Lower lobe of right lung (tissue), 2 donors: ENCODE measurements around the gene NKIRAS2. TPM values are rescaled to one million over a fixed set of nuclear protein-coding genes. Genes with fewer than 3 reads are reported as not detected.

Experiments
- ATAC-seq, 2 donors: fragments of 200-7000 bp; cut with Tn5 transposase; one replicate each; pipeline ENCODE4 v1.9.1; 2020 to 2022; ENCODE audit warnings: mild to moderate bottlenecking in 2 of 2, moderate library complexity in 2 of 2
- DNase-seq: peaks from one replicate; pipeline ENCODE4 v3.0.0-alpha.2; 2020
- H3K27ac ChIP-seq: fragments of 200-600 bp; one replicate; pipeline ENCODE4 v1.8.0; 2022
- H3K27me3 ChIP-seq: fragments of 200-600 bp; one replicate; pipeline ENCODE4 v1.8.0; 2022; ENCODE audit warnings: low read depth
- H3K36me3 ChIP-seq: fragments of 200-600 bp; one replicate; pipeline ENCODE4 v1.8.0; 2022; ENCODE audit warnings: mild to moderate bottlenecking
- H3K4me1 ChIP-seq: fragments of 200-600 bp; one replicate; pipeline ENCODE4 v1.8.0; 2022
- H3K4me3 ChIP-seq: fragments of 200-600 bp; one replicate; pipeline ENCODE4 v1.8.0; 2022; ENCODE audit warnings: mild to moderate bottlenecking
- H3K9me3 ChIP-seq: fragments of 200-600 bp; one replicate; pipeline ENCODE4 v1.8.0; 2022
- intact Hi-C: fragments of 100-400 bp; cut with DNase I; formaldehyde crosslinking; loops from one replicate; pipeline ENCODE4 v1.11.0; 2022
- total RNA-seq: library from RNA; stranded (reverse); fragmentation: NEBNext Ultra II Directional; extraction: Animal tissue kit (Norgen Biotek cat#: 25700); gene quantifications from one replicate; pipeline ENCODE4 v1.2.1, GENCODE V29; 2021
- TF ChIP-seq, protein P1 (sequence below): fragments of 200-600 bp; IDR thresholded peaks from one replicate; pipeline ENCODE4 v1.8.0; 2022; ENCODE audit warnings: antibody characterized with exemption, mild to moderate bottlenecking
- donor health status: DM: no; HTN: yes; CAD: no; lungs with severe emphysema.

Gene NKIRAS2
- total RNA-seq, 1 donor from 2014 or later, result 27.1 TPM

DNA sequence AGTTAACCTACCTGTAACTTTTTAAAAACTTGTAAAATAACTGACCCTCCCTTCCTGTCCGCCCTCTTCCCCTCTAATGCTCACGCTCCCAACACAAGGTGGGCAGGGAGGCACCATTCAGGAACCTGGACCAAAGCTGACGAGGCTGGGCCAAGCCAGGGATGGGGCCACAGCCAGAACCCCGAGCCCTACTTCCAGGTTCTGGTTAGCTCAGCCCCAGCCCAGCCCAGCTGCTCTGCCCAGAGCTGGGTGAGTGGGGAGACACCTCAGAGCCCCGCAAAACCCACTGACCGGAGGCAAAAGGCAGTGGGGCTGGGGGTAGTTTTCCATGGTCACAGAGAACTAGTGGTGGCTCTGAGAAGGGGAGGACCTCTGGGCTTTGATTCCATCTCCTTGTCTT, 45.9 kb upstream of the NKIRAS2 start:
- Histone ChIP-seq H3K9me3 (no peaks in the 10 kb centered on the region), H3K4me1 (peaks cover 13% of the 10 kb centered on the region), H3K27ac (no peak overlapping the region), H3K4me3 (no peak overlapping the region), H3K27me3 (no peaks in the 10 kb centered on the region), H3K36me3 (peaks cover 80% of the 10 kb centered on the region)
- ATAC-seq (no peak), DNase-seq (no peak)
- intact Hi-C loops, result no loop called here
- TF ChIP-seq, protein P1, sequence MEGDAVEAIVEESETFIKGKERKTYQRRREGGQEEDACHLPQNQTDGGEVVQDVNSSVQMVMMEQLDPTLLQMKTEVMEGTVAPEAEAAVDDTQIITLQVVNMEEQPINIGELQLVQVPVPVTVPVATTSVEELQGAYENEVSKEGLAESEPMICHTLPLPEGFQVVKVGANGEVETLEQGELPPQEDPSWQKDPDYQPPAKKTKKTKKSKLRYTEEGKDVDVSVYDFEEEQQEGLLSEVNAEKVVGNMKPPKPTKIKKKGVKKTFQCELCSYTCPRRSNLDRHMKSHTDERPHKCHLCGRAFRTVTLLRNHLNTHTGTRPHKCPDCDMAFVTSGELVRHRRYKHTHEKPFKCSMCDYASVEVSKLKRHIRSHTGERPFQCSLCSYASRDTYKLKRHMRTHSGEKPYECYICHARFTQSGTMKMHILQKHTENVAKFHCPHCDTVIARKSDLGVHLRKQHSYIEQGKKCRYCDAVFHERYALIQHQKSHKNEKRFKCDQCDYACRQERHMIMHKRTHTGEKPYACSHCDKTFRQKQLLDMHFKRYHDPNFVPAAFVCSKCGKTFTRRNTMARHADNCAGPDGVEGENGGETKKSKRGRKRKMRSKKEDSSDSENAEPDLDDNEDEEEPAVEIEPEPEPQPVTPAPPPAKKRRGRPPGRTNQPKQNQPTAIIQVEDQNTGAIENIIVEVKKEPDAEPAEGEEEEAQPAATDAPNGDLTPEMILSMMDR, result no peak

DNA sequence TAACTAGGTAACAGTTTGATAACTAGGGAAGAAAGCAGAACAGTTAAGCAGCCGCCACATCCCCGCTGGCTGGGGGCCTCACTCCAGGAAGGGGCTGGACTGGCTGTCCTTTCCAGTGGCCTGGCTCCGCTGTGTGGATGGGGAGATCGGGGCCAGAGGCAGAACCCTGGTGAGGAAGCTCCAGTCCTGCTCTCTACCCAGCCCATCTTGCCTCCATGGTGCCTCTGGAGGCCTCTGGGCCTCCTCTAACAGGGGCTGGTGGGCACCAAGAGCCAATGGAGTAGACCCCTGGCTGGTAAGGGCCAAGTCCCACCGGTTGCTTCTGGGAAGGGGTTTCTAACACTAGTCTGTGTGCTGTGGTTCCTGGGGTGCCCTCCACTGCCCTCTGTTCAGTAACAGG, 45.2 kb upstream of the NKIRAS2 start:
- TF ChIP-seq, protein P1, result no peak
- DNase-seq (no peak), ATAC-seq (peak in 1 of 2 donors; percentile 3)
- H3K36me3 ChIP-seq, result peaks cover 79% of the 10 kb centered on the region
- no peak overlapping the region for H3K27ac ChIP-seq
- H3K9me3 ChIP-seq, result no peaks in the 10 kb centered on the region
- H3K4me3 ChIP-seq, result no peak overlapping the region
- H3K4me1 ChIP-seq, result peaks cover 12% of the 10 kb centered on the region
- intact Hi-C loops, result no loop called here
- no peaks in the 10 kb centered on the region for H3K27me3 ChIP-seq

DNA sequence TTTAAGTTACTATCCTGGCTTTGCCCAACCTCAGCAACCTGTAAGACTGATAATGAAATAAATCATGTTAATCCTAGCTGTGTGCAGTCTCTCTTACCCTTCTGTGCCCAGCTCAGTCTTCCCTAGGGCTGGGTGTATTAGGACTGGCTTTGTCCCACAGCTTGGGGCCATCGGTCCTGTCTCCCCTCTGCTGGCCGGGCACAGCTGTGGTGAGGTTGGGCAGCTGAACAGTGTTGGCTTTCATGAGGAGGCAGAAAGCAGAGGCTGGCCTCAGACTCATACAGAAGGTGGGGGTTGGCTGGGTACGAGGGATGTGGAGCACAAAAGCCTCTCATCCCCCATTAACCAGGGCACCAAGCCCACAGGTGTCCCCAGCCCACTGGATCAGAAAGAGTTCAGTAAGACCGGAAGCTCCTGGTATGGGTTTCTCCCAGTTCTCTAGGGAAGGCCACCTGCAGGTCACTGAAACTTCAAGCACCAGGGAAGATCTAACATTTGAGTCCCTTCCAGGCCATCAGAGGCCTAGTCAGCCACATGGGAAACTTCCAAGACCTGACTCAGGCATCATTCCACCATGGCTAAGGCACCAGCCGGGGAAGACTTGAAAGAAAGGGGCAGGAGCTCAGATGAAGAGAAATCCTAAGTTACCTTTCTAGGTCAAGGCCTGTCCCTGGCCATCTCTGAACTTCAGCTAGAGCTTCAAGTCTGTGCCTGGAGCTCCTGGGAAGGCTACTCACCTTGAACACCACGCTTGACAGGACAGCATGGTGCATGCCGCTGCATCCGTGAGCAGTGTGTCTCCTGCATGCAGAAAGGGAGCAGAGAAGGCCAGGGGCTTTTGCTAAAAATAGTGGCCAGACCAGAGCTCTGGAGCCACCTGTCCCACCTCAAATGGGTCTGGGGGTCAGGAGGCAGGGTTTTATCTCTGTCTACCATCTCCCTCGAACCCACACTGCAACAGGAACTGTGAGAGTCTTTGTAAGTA, 44.5 kb upstream of the NKIRAS2 start:
- intact Hi-C loops, result no loop called here

DNA sequence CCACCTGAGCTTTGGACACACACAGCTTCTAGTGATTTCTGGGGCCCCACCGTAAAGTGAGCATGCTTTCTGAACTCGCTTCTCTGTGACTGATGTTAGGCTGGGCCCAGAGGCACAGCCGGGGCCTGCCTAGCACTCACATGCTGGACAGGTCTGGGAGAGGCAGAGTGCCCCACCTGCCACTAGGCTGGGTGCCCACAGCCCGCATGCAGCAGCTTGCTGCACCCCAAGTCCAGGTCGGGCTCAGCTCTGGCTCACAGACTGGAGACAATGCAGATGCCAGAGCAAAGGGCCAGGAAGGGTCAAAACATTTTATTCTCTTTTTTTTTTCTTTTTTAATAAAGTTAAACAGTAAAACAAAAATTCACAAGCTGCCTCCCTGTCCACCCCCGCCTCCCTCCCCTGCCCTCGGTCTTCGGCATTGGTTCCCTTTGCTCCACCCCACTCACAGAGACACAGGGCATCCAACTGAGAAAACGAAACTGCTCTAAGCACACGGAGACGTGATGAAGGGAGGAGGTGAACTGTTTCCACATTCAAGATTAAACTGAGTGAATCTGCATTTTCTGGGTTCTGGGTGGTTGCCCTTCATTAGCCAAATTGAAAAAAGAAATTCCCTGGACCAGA, 43.6 kb upstream of the NKIRAS2 start:
- peak; percentile 19 for DNase-seq
- Histone ChIP-seq H3K27me3 (no peaks in the 10 kb centered on the region), H3K4me1 (peaks cover 7% of the 10 kb centered on the region), H3K27ac (no peak overlapping the region), H3K36me3 (peaks cover 94% of the 10 kb centered on the region), H3K4me3 (no peak overlapping the region), H3K9me3 (no peaks in the 10 kb centered on the region)
- intact Hi-C loops, result no loop called here
- no peak for ATAC-seq
- TF ChIP-seq, protein P1, result no peak

More for the DNA sequence above, 44.5 kb upstream of the NKIRAS2 start:
- TF ChIP-seq, protein P1, result no peak
- Histone ChIP-seq H3K4me1 (peaks cover 12% of the 10 kb centered on the region), H3K27me3 (no peaks in the 10 kb centered on the region), H3K4me3 (no peak overlapping the region), H3K27ac (no peak overlapping the region), H3K9me3 (no peaks in the 10 kb centered on the region), H3K36me3 (peaks cover 85% of the 10 kb centered on the region)
- DNase-seq (peak; percentile 10), ATAC-seq (no peak)

DNA sequence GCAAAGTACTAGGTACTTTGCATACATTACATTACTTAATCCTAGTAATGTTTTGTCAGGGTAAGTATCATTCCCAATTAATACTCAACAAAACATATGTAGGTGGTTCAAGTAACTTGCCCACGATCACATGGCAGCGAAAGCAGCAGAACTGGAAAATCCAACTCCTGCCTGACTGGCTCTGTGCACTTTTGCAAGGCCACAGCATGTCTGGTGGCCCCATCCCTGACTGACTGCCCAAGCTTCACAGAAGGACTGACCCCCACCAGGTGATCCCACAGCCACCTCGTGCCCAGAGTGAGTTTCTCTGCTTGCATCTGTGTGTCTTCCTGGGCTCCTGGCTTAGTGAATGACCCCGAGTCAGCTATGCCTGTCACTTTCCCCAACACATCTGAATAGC, 41.9 kb upstream of the NKIRAS2 start:
- H3K27ac ChIP-seq, result no peak overlapping the region
- H3K4me3 ChIP-seq, result no peak overlapping the region
- TF ChIP-seq, protein P1, result no peak
- no peaks in the 10 kb centered on the region for H3K9me3 ChIP-seq
- H3K27me3 ChIP-seq, result no peaks in the 10 kb centered on the region
- peaks cover 6% of the 10 kb centered on the region for H3K4me1 ChIP-seq
- H3K36me3 ChIP-seq, result peaks cover 96% of the 10 kb centered on the region
- ATAC-seq (no peak), DNase-seq (no peak)
- intact Hi-C loops, result no loop called here
